ENCODE data around the gene CREB1. TPM values are rescaled to one million over a fixed set of nuclear protein-coding genes. Genes with fewer than 3 reads are reported as not detected.

CREB1 gene
- total RNA-seq, 2 donors from 2014 or later: 32.5 to 32.9 TPM

- Histone ChIP-seq H3K27ac (no peak overlapping the region), H3K9me3 (no peaks in the 10 kb centered on the region), H3K36me3 (no peaks in the 10 kb centered on the region), H3K4me1 (no peaks in the 10 kb centered on the region), H3K27me3 (no peaks in the 10 kb centered on the region), H3K4me3 (no peak overlapping the region)
- TF ChIP-seq CTCF (IDR thresholded peaks at IDR 0.05): no peak
- no peak for DNase-seq (ENCODE audit: low spot score)
Observed at GRCh38 chr2:207512356-207512755, 17.4 kb upstream of the CREB1 start.

- Histone ChIP-seq H3K9me3 (no peaks in the 10 kb centered on the region), H3K4me3 (no peak overlapping the region), H3K27me3 (no peaks in the 10 kb centered on the region), H3K27ac (no peak overlapping the region), H3K36me3 (no peaks in the 10 kb centered on the region), H3K4me1 (no peaks in the 10 kb centered on the region)
- no peak for DNase-seq (ENCODE audit: low spot score)
- no peak for TF ChIP-seq CTCF (IDR thresholded peaks at IDR 0.05)
Observed at GRCh38 chr2:207513551-207514257, 16.1 kb upstream of the CREB1 start.

GRCh38 chr2:207514451-207514850 is 15.3 kb upstream of the CREB1 start:
- Histone ChIP-seq H3K27ac (no peak overlapping the region), H3K4me1 (no peaks in the 10 kb centered on the region), H3K36me3 (no peaks in the 10 kb centered on the region), H3K9me3 (no peaks in the 10 kb centered on the region), H3K4me3 (no peak overlapping the region), H3K27me3 (no peaks in the 10 kb centered on the region)
- TF ChIP-seq CTCF (IDR thresholded peaks at IDR 0.05): no peak
- no peak for DNase-seq (ENCODE audit: low spot score)

DNA sequence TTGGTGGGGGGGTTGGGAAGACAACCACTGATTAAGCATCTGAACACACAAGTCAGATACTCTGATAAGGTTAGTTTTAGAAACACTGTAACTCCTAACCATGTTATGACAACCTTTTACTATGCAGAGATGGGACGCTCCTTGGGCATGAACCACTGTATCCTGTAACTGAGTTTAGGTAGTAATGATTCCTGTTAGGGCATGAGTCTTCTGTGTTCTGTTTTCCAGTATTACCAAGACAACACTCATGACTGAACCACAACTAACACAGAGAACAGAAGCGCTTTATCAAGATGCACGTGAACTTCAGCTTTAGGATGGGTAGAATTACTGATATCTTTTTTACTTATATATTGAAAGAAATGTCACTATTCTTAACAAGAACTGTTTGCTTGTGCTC is 14.1 kb upstream of the CREB1 start:
- Histone ChIP-seq H3K27ac (no peak overlapping the region), H3K9me3 (no peaks in the 10 kb centered on the region), H3K4me1 (no peaks in the 10 kb centered on the region), H3K36me3 (no peaks in the 10 kb centered on the region), H3K4me3 (no peak overlapping the region), H3K27me3 (no peaks in the 10 kb centered on the region)
- no peak for TF ChIP-seq CTCF (IDR thresholded peaks at IDR 0.05)
- no peak for DNase-seq (ENCODE audit: low spot score)

GRCh38 chr2:207516206-207516605 is 13.6 kb upstream of the CREB1 start:
- Histone ChIP-seq H3K27me3 (no peaks in the 10 kb centered on the region), H3K9me3 (no peaks in the 10 kb centered on the region), H3K36me3 (no peaks in the 10 kb centered on the region), H3K27ac (no peak overlapping the region), H3K4me1 (no peaks in the 10 kb centered on the region), H3K4me3 (no peak overlapping the region)
- no peak for TF ChIP-seq CTCF (IDR thresholded peaks at IDR 0.05)
- DNase-seq (ENCODE audit: low spot score): no peak

DNA sequence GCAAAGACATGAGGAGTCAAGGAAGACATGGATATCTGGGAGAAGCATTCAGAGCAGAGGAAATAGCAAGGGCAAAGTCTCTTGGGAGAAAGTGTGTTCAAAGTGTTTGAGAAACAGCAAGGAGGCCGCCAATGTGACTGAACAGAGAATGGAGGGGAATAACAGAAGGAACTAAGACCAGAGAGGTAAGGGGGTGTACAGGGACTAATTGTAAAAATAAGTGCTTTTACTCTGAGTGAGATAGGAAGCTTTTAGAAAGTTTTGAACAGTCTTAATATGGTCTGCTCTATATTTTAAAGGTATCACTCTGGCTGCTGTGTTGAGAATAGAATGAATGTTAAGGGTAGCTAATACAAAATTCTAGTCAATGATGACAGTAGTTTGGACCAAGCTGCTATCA is 6.8 kb upstream of the CREB1 start:
- Histone ChIP-seq H3K36me3 (no peaks in the 10 kb centered on the region), H3K4me1 (no peaks in the 10 kb centered on the region), H3K27me3 (no peaks in the 10 kb centered on the region), H3K4me3 (no peak overlapping the region), H3K27ac (no peak overlapping the region), H3K9me3 (no peaks in the 10 kb centered on the region)
- DNase-seq (ENCODE audit: low spot score): no peak
- no peak for TF ChIP-seq CTCF (IDR thresholded peaks at IDR 0.05)

Data from right atrium auricular region (tissue), 2 donors.